Uterus (tissue), 4 donors: ENCODE results near the gene AP4E1. TPM values are rescaled to one million over a fixed set of nuclear protein-coding genes. Genes with fewer than 3 reads are reported as not detected.

ENCODE experiments used
- DNase-seq, 2 donors: peaks; one replicate each; pipeline ENCODE4 v3.0.0-alpha.2; 2019 to 2020
- H3K27ac ChIP-seq, 2 donors: fragments of 200-600 bp; sonication (generic); 1 replicate in 1 of 2; 2 replicates in 1 of 2; pipeline ENCODE4 v1.5.1; 2016 to 2018
- H3K27me3 ChIP-seq, 2 donors: fragments of 200-600 bp; sonication (generic); one replicate each; pipeline ENCODE4 v1.5.1; 2018 to 2019; ENCODE audit warnings: control low read depth in 1 of 2
- H3K36me3 ChIP-seq, 2 donors: fragments of 200-600 bp; sonication (generic); one replicate each; pipeline ENCODE4 v1.5.1; 2019; ENCODE audit warnings: control low read depth in 1 of 2
- H3K4me1 ChIP-seq, 2 donors: fragments of 200-600 bp; sonication (generic); one replicate each; pipeline ENCODE4 v1.5.1; 2018 to 2019; ENCODE audit warnings: control low read depth in 1 of 2
- H3K4me3 ChIP-seq, 2 donors: fragments of 200-600 bp; sonication (generic); 1 replicate in 1 of 2; 2 replicates in 1 of 2; pipeline ENCODE4 v1.5.1; 2018 to 2019; ENCODE audit warnings: mild to moderate bottlenecking in 1 of 2
- H3K9me3 ChIP-seq, 2 donors: fragments of 200-600 bp; sonication (generic); one replicate each; pipeline ENCODE4 v1.5.1; 2019; ENCODE audit warnings: control low read depth in 1 of 2
- POLR2A ChIP-seq, 2 donors: fragments of 450-650 bp; IDR thresholded peaks; one replicate each; pipeline ENCODE4 v1.6.1; 2016; ENCODE audit warnings: antibody characterized with exemption in 2 of 2, mild to moderate bottlenecking in 1 of 2, moderate library complexity in 1 of 2
- intact Hi-C: fragments of 100-400 bp; cut with DNase I; formaldehyde crosslinking; loops from one replicate; pipeline ENCODE4 v1.15.1; 2023; ENCODE audit warnings: low total_unique reads
- total RNA-seq, 4 donors: library from RNA; depleted of rRNA in 3 of 4; stranded (reverse); fragments of >200 nt in 3 of 4; gene quantifications; one replicate each; pipeline versions ENCODE4 v1.1.0 to v1.2.4, GENCODE V29; 2014 to 2023
- TF ChIP-seq, protein P1 (sequence below), 4 experiments: fragments of 200-600 bp in 2 of 4; fragments of 450-650 bp in 2 of 4; sonication (generic) in 2 of 4; IDR thresholded peaks; one replicate each; pipeline ENCODE4 v1.5.1; 2016 to 2019; ENCODE audit warnings: antibody characterized with exemption in 4 of 4, mild to moderate bottlenecking in 2 of 4, moderate library complexity in 1 of 4
- donor health status: DM: yes; HTN: yes; CAD: no.

The AP4E1 gene
- total RNA-seq, 4 donors from 2014 or later = 4.1 to 20.5 (median 12.3) TPM

DNA sequence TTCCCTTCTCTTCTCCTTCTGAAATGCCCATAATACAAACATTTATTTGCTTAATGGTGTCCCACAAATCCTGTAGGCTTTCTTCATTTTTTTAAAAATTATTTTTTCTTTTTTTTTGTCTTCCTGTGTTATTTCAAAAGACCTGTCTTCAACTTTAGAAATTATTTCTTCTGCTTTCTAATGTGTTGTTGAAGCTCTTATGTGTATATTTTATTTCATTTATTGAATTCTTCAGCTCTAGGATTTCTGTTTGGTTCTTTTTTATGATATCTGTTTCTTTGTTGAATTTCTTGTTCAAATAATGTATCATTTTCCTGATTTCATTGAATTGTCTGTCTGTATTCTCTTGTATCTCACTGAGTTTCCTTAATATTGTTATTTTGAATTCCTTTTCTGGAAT is 63.1 kb downstream of the AP4E1 start:
- Histone ChIP-seq H3K4me1 (no peaks in the 10 kb centered on the region), H3K27me3 (no peaks in the 10 kb centered on the region), H3K27ac (no peak overlapping the region), H3K36me3 (no peaks in the 10 kb centered on the region), H3K9me3 (peaks cover 0 to 21% of the 10 kb centered on the region in 2 donors), H3K4me3 (no peak overlapping the region)
- intact Hi-C loops = no loop called here
- DNase-seq = no peak
- no peak for TF ChIP-seq POLR2A (IDR thresholded peaks at IDR 0.05)
- TF ChIP-seq, protein P1, sequence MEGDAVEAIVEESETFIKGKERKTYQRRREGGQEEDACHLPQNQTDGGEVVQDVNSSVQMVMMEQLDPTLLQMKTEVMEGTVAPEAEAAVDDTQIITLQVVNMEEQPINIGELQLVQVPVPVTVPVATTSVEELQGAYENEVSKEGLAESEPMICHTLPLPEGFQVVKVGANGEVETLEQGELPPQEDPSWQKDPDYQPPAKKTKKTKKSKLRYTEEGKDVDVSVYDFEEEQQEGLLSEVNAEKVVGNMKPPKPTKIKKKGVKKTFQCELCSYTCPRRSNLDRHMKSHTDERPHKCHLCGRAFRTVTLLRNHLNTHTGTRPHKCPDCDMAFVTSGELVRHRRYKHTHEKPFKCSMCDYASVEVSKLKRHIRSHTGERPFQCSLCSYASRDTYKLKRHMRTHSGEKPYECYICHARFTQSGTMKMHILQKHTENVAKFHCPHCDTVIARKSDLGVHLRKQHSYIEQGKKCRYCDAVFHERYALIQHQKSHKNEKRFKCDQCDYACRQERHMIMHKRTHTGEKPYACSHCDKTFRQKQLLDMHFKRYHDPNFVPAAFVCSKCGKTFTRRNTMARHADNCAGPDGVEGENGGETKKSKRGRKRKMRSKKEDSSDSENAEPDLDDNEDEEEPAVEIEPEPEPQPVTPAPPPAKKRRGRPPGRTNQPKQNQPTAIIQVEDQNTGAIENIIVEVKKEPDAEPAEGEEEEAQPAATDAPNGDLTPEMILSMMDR (IDR thresholded peaks at IDR 0.05) = no peak

DNA sequence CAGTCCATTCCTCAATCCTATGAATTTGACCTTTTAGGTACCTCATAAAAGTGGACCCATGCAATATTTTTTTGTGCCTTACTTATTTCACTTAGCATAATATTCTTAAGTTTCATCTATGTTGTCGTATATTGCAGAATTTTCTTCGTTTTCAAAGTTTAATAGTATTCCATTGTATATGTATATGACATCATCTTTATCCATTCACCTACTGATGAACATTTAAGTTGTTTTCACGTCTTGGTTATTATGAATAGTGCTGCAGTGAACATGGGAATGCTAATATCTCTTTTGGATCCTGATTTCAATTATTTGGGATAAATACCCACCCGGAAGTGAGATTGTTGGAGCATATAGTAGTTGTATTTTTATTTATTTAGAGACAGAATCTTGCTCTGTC is 65.1 kb downstream of the AP4E1 start:
- intact Hi-C loops = no loop called here
- Histone ChIP-seq H3K4me3 (no peak overlapping the region), H3K27me3 (no peaks in the 10 kb centered on the region), H3K36me3 (no peaks in the 10 kb centered on the region), H3K27ac (no peak overlapping the region), H3K9me3 (peaks cover 0 to 21% of the 10 kb centered on the region in 2 donors), H3K4me1 (no peaks in the 10 kb centered on the region)
- TF ChIP-seq, protein P1 (IDR thresholded peaks at IDR 0.05) = no peak
- TF ChIP-seq POLR2A (IDR thresholded peaks at IDR 0.05) = no peak
- DNase-seq = no peak

DNA sequence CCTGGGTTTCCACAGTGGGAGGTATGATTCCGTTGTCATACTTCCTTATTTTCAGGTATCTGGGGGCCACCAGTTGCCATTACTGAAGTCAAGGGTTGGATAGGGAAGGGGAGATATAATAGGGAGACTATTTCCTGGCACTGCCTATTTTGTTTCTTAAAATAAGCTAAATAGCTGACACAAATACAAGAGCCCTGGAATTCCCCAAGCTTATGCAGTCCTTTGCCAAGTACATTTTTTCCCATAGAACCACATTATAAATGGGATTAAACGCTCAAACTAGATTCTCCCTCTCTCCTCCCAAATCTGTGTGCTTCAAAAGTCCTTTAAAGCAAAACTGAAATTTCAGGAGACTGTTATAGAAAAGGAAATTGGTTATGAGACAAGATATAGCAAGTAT is 68.7 kb downstream of the AP4E1 start:
- Histone ChIP-seq H3K4me3 (no peak overlapping the region), H3K36me3 (no peaks in the 10 kb centered on the region), H3K4me1 (no peaks in the 10 kb centered on the region), H3K27ac (no peak overlapping the region), H3K27me3 (no peaks in the 10 kb centered on the region), H3K9me3 (no peaks in the 10 kb centered on the region)
- no peak for DNase-seq
- TF ChIP-seq POLR2A (IDR thresholded peaks at IDR 0.05) = no peak
- TF ChIP-seq, protein P1 (IDR thresholded peaks at IDR 0.05) = no peak
- intact Hi-C loops = no loop called here

DNA sequence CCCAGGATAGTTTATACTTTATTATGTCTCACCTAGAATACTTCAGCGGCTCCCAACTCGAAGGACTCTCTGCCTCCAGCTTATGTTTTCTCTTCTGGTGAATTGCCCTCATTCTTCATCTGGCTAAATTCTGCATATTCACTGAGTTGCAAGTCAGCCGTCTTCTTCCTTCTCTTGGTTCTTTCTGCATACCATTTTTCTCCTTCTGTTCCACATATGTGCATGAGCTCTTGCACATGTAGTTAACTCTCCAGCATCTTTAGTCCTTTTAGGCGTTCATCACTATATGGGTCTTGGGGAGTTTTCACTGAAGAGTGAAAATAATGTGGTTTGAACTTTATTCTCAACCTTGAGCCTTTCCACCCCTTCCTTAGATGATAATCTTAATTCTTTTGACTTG is 70.1 kb downstream of the AP4E1 start:
- Histone ChIP-seq H3K9me3 (no peaks in the 10 kb centered on the region), H3K27me3 (no peaks in the 10 kb centered on the region), H3K27ac (no peak overlapping the region), H3K4me1 (no peaks in the 10 kb centered on the region), H3K4me3 (no peak overlapping the region), H3K36me3 (no peaks in the 10 kb centered on the region)
- intact Hi-C loops = no loop called here
- no peak for TF ChIP-seq POLR2A (IDR thresholded peaks at IDR 0.05)
- TF ChIP-seq, protein P1 (IDR thresholded peaks at IDR 0.05) = no peak
- no peak for DNase-seq

DNA sequence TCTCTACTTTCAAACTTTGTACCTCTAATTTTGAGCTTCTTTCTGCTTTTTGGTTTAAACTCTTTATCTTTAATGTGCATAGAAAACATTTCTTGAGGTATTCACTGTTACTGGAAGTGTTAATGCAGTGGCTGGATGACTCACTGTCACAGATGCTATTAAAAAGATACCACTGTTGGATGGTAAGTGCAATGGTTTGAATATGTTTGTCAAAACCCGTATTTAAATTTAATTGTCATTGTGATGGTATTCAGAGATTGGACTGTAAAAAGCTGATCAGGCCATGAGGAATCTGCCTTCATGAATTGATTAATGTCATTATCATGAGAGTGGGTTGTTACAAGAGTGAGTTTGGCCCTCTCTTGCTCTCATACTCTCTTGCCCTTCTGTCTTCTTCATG is 70.6 kb downstream of the AP4E1 start:
- Histone ChIP-seq H3K27me3 (no peaks in the 10 kb centered on the region), H3K9me3 (no peaks in the 10 kb centered on the region), H3K27ac (no peak overlapping the region), H3K36me3 (no peaks in the 10 kb centered on the region), H3K4me1 (no peaks in the 10 kb centered on the region), H3K4me3 (no peak overlapping the region)
- no peak for DNase-seq
- TF ChIP-seq POLR2A (IDR thresholded peaks at IDR 0.05) = no peak
- TF ChIP-seq, protein P1 (IDR thresholded peaks at IDR 0.05) = no peak
- intact Hi-C loops = no loop called here
